SU-DHL-6 (cell line): ENCODE results near the gene KIF17.

Source experiments
- H2AFZ ChIP-seq: fragments of 200-600 bp; sonication (generic); 2 replicates; pipeline ENCODE4 v1.6.1; 2014; ENCODE audit warnings: low read depth, mild to moderate bottlenecking, moderate library complexity, mixed read lengths, antibody characterized with exemption, low read length; ENCODE audit not compliant: severe bottlenecking
- H3F3A ChIP-seq: fragments of 200-600 bp; shearing (Covaris generic); 2 replicates; pipeline ENCODE4 v1.6.0; 2016; ENCODE audit warnings: antibody characterized with exemption, mild to moderate bottlenecking; ENCODE audit not compliant: insufficient read depth
- H3K27ac ChIP-seq: fragments of 200-600 bp; sonication (generic); 2 replicates; pipeline ENCODE4 v1.5.1; 2016; ENCODE audit warnings: low read depth, mild to moderate bottlenecking, low read length, moderate library complexity, mixed read lengths
- H3K27me3 ChIP-seq: fragments of 200-600 bp; sonication (generic), shearing (Covaris generic); 2 replicates; pipeline ENCODE4 v1.6.0; 2014; ENCODE audit warnings: mild to moderate bottlenecking, low read length
- H3K36me3 ChIP-seq: fragments of 200-600 bp; sonication (generic); 2 replicates; pipeline ENCODE4 v1.6.1; 2014; ENCODE audit warnings: mild to moderate bottlenecking, low read length, mixed read lengths
- H3K4me2 ChIP-seq: fragments of 300-600, 200-600 bp; shearing (Covaris generic), sonication (generic); 2 replicates; pipeline ENCODE4 v1.6.0; 2014; ENCODE audit warnings: low read length, low read depth, mild to moderate bottlenecking; ENCODE audit not compliant: poor library complexity, severe bottlenecking
- H3K4me3 ChIP-seq: fragments of 200-600 bp; sonication (generic); 2 replicates; pipeline ENCODE4 v1.5.1; 2014; ENCODE audit warnings: antibody characterized with exemption, low read length, mild to moderate bottlenecking, mixed read lengths; ENCODE audit not compliant: insufficient read depth, poor library complexity, severe bottlenecking
- H3K79me2 ChIP-seq: fragments of 200-600 bp; sonication (generic); 2 replicates; pipeline ENCODE4 v1.6.1; 2014; ENCODE audit warnings: mild to moderate bottlenecking, low read length, moderate library complexity; ENCODE audit not compliant: insufficient read depth
- H3K9ac ChIP-seq: fragments of 200-600 bp; sonication (generic); 2 replicates; pipeline ENCODE4 v1.7.0; 2014; ENCODE audit warnings: mild to moderate bottlenecking, low read length
- H3K9me2 ChIP-seq: fragments of 200-600 bp; sonication (generic); replicated peaks from 2 replicates; pipeline ENCODE4 v1.6.1; 2014; ENCODE audit warnings: low read length; ENCODE audit not compliant: insufficient read depth
- H3K9me3 ChIP-seq: fragments of 200-600 bp; sonication (generic); 2 replicates; pipeline ENCODE4 v1.6.1; 2014; ENCODE audit warnings: low read length, mixed read lengths; ENCODE audit not compliant: insufficient read depth
- H4K20me1 ChIP-seq: fragments of 200-600 bp; sonication (generic); 2 replicates; pipeline ENCODE4 v1.6.1; 2014; ENCODE audit warnings: low read depth, mild to moderate bottlenecking, antibody characterized with exemption, low read length, moderate library complexity, mixed read lengths
- EZH2phosphoT487 ChIP-seq: fragments of 200-600 bp; sonication (generic), shearing (Covaris generic); conservative IDR thresholded peaks from 2 replicates; pipeline ENCODE4 v1.6.1; 2018; ENCODE audit warnings: mild to moderate bottlenecking, antibody characterized with exemption, low read length, moderate library complexity, mixed read lengths
- TF ChIP-seq, protein P1 (sequence below): fragments of 200-600 bp; sonication (generic); IDR thresholded peaks from one replicate; pipeline ENCODE4 v1.5.1; 2017; ENCODE audit warnings: antibody characterized with exemption, mild to moderate bottlenecking, low read length, moderate library complexity; ENCODE audit not compliant: insufficient read depth, poor library complexity, severe bottlenecking

KIF17 gene

DNA sequence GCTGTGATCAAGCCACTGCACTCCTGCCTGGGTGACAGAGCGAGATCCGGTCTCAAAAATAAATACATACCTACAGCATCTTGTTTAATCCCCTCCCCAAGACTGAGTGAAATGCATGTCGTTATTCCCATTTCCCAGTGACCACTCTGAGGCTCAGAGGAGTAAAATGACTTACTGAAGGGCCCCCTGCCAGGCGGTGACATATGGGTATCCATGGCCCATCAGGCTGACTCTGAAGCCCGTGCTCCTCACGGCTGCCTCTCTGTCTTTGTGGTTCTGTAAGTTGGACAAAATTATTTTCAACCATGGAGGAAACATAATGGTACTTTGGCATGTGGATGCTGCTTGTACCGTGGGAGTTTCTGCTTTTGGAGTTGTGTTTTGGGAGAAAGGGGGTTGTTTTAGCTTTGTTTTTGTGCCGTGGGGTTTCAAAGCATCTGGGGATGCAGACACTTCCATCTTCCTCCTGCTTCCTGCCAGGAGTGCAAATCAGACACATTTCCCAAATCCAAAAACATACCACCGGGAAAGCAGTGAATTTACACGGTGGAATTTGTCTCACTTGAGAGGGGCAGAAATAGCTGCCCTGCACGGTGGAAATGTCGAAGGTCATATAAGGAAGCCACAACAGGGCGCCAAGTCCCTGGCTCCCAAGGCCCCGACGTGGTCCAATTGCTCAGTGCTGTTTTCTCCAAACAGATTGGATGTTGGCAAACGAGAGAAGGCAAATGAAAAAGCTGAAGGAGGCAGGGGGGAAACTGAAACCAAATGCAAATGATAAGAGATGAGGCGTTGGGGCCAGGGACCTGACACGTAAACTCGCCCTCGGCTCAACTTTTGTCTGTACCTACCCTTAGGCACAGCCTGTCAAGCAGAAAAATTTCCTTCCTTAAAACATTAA lies 101.6 kb downstream of the KIF17 start:
- H2AFZ ChIP-seq = no peak overlapping the region
- H4K20me1 ChIP-seq = no peaks in the 10 kb centered on the region
- no peaks in the 10 kb centered on the region for H3K27me3 ChIP-seq
- H3K36me3 ChIP-seq = no peaks in the 10 kb centered on the region
- no peak overlapping the region for H3K4me3 ChIP-seq
- no peak for TF ChIP-seq EZH2phosphoT487
- TF ChIP-seq, protein P1, sequence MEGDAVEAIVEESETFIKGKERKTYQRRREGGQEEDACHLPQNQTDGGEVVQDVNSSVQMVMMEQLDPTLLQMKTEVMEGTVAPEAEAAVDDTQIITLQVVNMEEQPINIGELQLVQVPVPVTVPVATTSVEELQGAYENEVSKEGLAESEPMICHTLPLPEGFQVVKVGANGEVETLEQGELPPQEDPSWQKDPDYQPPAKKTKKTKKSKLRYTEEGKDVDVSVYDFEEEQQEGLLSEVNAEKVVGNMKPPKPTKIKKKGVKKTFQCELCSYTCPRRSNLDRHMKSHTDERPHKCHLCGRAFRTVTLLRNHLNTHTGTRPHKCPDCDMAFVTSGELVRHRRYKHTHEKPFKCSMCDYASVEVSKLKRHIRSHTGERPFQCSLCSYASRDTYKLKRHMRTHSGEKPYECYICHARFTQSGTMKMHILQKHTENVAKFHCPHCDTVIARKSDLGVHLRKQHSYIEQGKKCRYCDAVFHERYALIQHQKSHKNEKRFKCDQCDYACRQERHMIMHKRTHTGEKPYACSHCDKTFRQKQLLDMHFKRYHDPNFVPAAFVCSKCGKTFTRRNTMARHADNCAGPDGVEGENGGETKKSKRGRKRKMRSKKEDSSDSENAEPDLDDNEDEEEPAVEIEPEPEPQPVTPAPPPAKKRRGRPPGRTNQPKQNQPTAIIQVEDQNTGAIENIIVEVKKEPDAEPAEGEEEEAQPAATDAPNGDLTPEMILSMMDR = no peak
- no peaks in the 10 kb centered on the region for H3K79me2 ChIP-seq
- H3K27ac ChIP-seq = no peak overlapping the region
- H3F3A ChIP-seq = no peaks in the 10 kb centered on the region
- no peak overlapping the region for H3K9ac ChIP-seq
- no peaks in the 10 kb centered on the region for H3K9me3 ChIP-seq
- H3K4me2 ChIP-seq = no peak overlapping the region
- H3K9me2 ChIP-seq = no peaks in the 10 kb centered on the region

DNA sequence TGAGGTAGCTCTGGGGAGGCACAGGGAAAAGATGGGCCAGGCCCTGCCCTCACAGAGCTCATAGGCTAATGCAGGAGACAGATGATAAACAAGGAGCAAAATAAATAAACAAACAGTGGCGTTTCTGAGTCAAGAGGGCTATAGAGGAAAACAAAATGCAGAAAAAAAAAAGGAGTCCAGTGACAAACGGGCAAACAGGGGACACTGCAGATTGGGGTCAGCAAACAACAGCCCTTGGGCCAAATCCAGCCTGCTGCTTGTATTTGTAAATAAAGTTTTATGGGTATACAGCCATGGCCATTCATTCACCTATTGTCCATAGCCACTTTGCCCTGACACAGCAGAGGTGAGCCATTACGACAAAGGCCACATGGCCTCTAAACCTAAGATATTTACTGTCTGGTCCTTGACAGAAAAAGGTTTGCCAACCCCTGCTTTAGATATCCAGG lies 103.7 kb downstream of the KIF17 start:
- peak overlapping the region; percentile 34 for H2AFZ ChIP-seq
- no peaks in the 10 kb centered on the region for H3K36me3 ChIP-seq
- no peaks in the 10 kb centered on the region for H3K9me2 ChIP-seq
- H4K20me1 ChIP-seq = no peaks in the 10 kb centered on the region
- no peak for TF ChIP-seq EZH2phosphoT487
- TF ChIP-seq, protein P1 = no peak
- no peak overlapping the region for H3K9ac ChIP-seq
- H3K79me2 ChIP-seq = no peaks in the 10 kb centered on the region
- H3K9me3 ChIP-seq = no peaks in the 10 kb centered on the region
- H3K27me3 ChIP-seq = no peaks in the 10 kb centered on the region
- H3F3A ChIP-seq = no peaks in the 10 kb centered on the region; the same call in 1 of the 2 replicates
- no peak overlapping the region for H3K4me2 ChIP-seq
- H3K4me3 ChIP-seq = no peak overlapping the region
- no peak overlapping the region for H3K27ac ChIP-seq
